Esophagus muscularis mucosa (tissue), 4 donors: ENCODE measurements around the gene CFAP70.

Experiments used
- EP300 ChIP-seq: sonication (generic); formaldehyde crosslinking; IDR thresholded peaks from one replicate; pipeline ENCODE4 v1.6.1; 2017; ENCODE audit warnings: antibody characterized with exemption
- POLR2A ChIP-seq: fragments of 450-650 bp; IDR thresholded peaks from one replicate; pipeline ENCODE4 v1.6.1; 2017; ENCODE audit warnings: antibody characterized with exemption, moderate library complexity, mild to moderate bottlenecking, low read depth
- POLR2AphosphoS5 ChIP-seq, 2 donors: sonication (generic); formaldehyde crosslinking; IDR thresholded peaks; one replicate each; pipeline ENCODE4 v1.6.1; 2017; ENCODE audit warnings: antibody characterized with exemption in 2 of 2
- TF ChIP-seq, protein P1 (sequence below), 3 experiments: fragments of 200-600 bp in 2 of 3; fragments of 450-650 bp in 1 of 3; sonication (generic) in 2 of 3; IDR thresholded peaks; one replicate each; pipeline ENCODE4 v1.5.1; 2017 to 2019; ENCODE audit warnings: antibody characterized with exemption in 3 of 3, mild to moderate bottlenecking in 2 of 3, moderate library complexity in 1 of 3

DNA sequence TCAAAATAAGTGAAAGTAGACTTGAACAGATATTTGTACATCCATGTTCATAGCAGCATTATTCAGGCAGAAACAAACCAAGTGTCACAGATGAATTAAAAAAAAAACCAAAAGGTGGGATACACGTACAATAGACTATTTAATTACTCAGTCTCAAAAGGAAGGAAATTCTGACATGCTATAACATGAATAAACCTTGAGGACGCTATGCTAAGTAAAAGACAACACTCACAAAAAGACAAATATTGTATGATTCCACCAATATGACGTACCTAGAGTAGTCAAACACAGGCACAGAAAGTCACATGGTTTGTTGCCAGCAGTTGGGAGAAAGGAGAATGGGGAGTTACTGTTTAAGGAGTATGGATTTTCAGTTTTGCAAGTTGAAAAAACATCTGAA, 18.0 kb upstream of the CFAP70 start:
- TF ChIP-seq, protein P1, sequence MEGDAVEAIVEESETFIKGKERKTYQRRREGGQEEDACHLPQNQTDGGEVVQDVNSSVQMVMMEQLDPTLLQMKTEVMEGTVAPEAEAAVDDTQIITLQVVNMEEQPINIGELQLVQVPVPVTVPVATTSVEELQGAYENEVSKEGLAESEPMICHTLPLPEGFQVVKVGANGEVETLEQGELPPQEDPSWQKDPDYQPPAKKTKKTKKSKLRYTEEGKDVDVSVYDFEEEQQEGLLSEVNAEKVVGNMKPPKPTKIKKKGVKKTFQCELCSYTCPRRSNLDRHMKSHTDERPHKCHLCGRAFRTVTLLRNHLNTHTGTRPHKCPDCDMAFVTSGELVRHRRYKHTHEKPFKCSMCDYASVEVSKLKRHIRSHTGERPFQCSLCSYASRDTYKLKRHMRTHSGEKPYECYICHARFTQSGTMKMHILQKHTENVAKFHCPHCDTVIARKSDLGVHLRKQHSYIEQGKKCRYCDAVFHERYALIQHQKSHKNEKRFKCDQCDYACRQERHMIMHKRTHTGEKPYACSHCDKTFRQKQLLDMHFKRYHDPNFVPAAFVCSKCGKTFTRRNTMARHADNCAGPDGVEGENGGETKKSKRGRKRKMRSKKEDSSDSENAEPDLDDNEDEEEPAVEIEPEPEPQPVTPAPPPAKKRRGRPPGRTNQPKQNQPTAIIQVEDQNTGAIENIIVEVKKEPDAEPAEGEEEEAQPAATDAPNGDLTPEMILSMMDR (IDR thresholded peaks at IDR 0.05) = no peak
- TF ChIP-seq POLR2A (no peak), POLR2AphosphoS5 (IDR thresholded peaks at IDR 0.05) (no peak), EP300 (no peak)
